CD14-positive monocyte (primary cell): ENCODE data around the gene SLC66A2. TPM values are rescaled to one million over a fixed set of nuclear protein-coding genes. Genes with fewer than 3 reads are reported as not detected.

Experiments
- DNase-seq, 3 donors: peaks; one replicate each; pipeline ENCODE4 v3.0.0-alpha.2; 2011 to 2022
- H2AFZ ChIP-seq: 2 replicates; pipeline ENCODE4 v1.6.0; 2012; ENCODE audit warnings: mild to moderate bottlenecking, low read depth, low read length, inconsistent platforms; ENCODE audit not compliant: insufficient read depth, poor library complexity, severe bottlenecking
- H3K27ac ChIP-seq, 2 donors: 1 replicate in 1 of 2; 2 replicates in 1 of 2; pipeline ENCODE4 v1.5.1; 2012 to 2013; ENCODE audit warnings: low read length in 2 of 2, control low read depth in 1 of 2, inconsistent platforms in 1 of 2, low read depth in 1 of 2, mild to moderate bottlenecking in 1 of 2
- H3K27me3 ChIP-seq, 2 donors: one replicate each; pipeline versions ENCODE4 v1.6.0 to v1.6.1; 2011 to 2013; ENCODE audit warnings: low read length in 2 of 2; ENCODE audit not compliant: control insufficient read depth in 2 of 2, insufficient read depth in 2 of 2
- H3K36me3 ChIP-seq, 2 donors: replicated peaks in 1 of 2; 1 replicate in 1 of 2; 2 replicates in 1 of 2; pipeline versions ENCODE4 v1.5.1 to v1.6.1; 2012 to 2013; ENCODE audit warnings: low read length in 2 of 2, control low read depth in 1 of 2, inconsistent platforms in 1 of 2, mild to moderate bottlenecking in 1 of 2; ENCODE audit not compliant: insufficient read depth in 2 of 2, control insufficient read depth in 1 of 2
- H3K4me1 ChIP-seq, 2 donors: 1 replicate in 1 of 2; 2 replicates in 1 of 2; pipeline versions ENCODE4 v1.5.1 to v1.6.1; 2012 to 2013; ENCODE audit warnings: low read length in 2 of 2, control low read depth in 1 of 2, inconsistent platforms in 1 of 2, mild to moderate bottlenecking in 1 of 2, moderate library complexity in 1 of 2; ENCODE audit not compliant: insufficient read depth in 2 of 2, control insufficient read depth in 1 of 2
- H3K4me2 ChIP-seq: replicated peaks from 2 replicates; pipeline ENCODE3; 2012; ENCODE audit warnings: low read length, moderate library complexity, mild to moderate bottlenecking; ENCODE audit not compliant: poor library complexity, severe bottlenecking; ENCODE audit errors: extremely low read depth
- H3K4me3 ChIP-seq, 3 experiments: fragments of 200-600 bp in 1 of 3; sonication (generic) in 1 of 3; replicated peaks in 1 of 3; 1 replicate in 2 of 3; 2 replicates in 1 of 3; pipeline ENCODE4 v1.5.1; 2011 to 2013; ENCODE audit warnings: low read length in 3 of 3, mild to moderate bottlenecking in 3 of 3, control low read depth in 2 of 3, low read depth in 2 of 3, inconsistent platforms in 1 of 3, moderate library complexity in 1 of 3
- H3K79me2 ChIP-seq: 2 replicates; pipeline ENCODE4 v1.6.0; 2012; ENCODE audit warnings: mild to moderate bottlenecking, control low read depth, inconsistent platforms, low read length, moderate library complexity; ENCODE audit not compliant: insufficient read depth
- H3K9ac ChIP-seq: 2 replicates; pipeline ENCODE4 v1.6.0; 2017; ENCODE audit warnings: low read length, mild to moderate bottlenecking; ENCODE audit not compliant: insufficient read depth, poor library complexity, severe bottlenecking
- H3K9me3 ChIP-seq, 2 donors: replicated peaks in 1 of 2; 1 replicate in 1 of 2; 2 replicates in 1 of 2; pipeline versions ENCODE4 v1.5.1 to v1.6.1; 2012 to 2013; ENCODE audit warnings: low read length in 2 of 2, control low read depth in 1 of 2; ENCODE audit not compliant: control insufficient read depth in 1 of 2, insufficient read depth in 1 of 2
- H4K20me1 ChIP-seq: 2 replicates; pipeline ENCODE4 v1.6.0; 2012; ENCODE audit warnings: mild to moderate bottlenecking, low read length, control low read depth, moderate library complexity; ENCODE audit not compliant: insufficient read depth
- H3K27ac Mint-ChIP-seq, 7 donors: one replicate each; pipeline ENCODE4 v1.8.0; 2020; ENCODE audit warnings: mild to moderate bottlenecking in 7 of 7, mixed read lengths in 7 of 7, moderate library complexity in 6 of 7, inconsistent platforms in 2 of 7
- H3K27me3 Mint-ChIP-seq, 3 donors: one replicate each; pipeline ENCODE4 v1.8.0; 2021 to 2022; ENCODE audit warnings: low read depth in 3 of 3, mild to moderate bottlenecking in 3 of 3, mixed read lengths in 3 of 3, moderate library complexity in 3 of 3, inconsistent platforms in 1 of 3
- H3K36me3 Mint-ChIP-seq, 2 donors: one replicate each; pipeline ENCODE4 v1.8.0; 2020; ENCODE audit warnings: mixed read lengths in 2 of 2, inconsistent platforms in 1 of 2, mild to moderate bottlenecking in 1 of 2
- H3K4me1 Mint-ChIP-seq: one replicate; pipeline ENCODE4 v1.8.0; 2020; ENCODE audit warnings: mild to moderate bottlenecking, mixed read lengths
- H3K4me3 Mint-ChIP-seq, 2 donors: one replicate each; pipeline ENCODE4 v1.8.0; 2020; ENCODE audit warnings: mild to moderate bottlenecking in 2 of 2, mixed read lengths in 2 of 2, moderate library complexity in 1 of 2
- H3K9me3 Mint-ChIP-seq, 7 donors: one replicate each; pipeline ENCODE4 v1.8.0; 2020 to 2022; ENCODE audit warnings: mixed read lengths in 7 of 7, mild to moderate bottlenecking in 6 of 7, moderate library complexity in 6 of 7, inconsistent platforms in 2 of 7
- CTCF ChIP-seq: fragments of 200-600 bp; IDR thresholded peaks from one replicate; pipeline ENCODE4 v1.8.0; 2022; ENCODE audit warnings: antibody characterized with exemption, mild to moderate bottlenecking
- WGBS: methylation state at CpG from one replicate; pipeline ENCODE4 v1.1.5; 2013; ENCODE audit warnings: missing lambda C conversion rate; ENCODE audit not compliant: insufficient coverage; 5-methylcytosine and 5-hydroxymethylcytosine counted together
- intact Hi-C, 2 donors: fragments of 100-400 bp; cut with micrococcal nuclease; formaldehyde crosslinking; loops; one replicate each; pipeline versions ENCODE4 v1.15.0 to v1.15.1; 2023
- polyA plus RNA-seq, 3 donors: library from polyadenylated mRNA; depleted of rRNA in 1 of 3; unstranded in 2 of 3; stranded (reverse) in 1 of 3; fragments of 300-500 nt in 2 of 3; fragments of >200 nt in 1 of 3; fragmentation: Illumina TruSeq in 2 of 3; gene quantifications; 1 replicate in 2 of 3; 2 replicates in 1 of 3; pipeline ENCODE4 v1.2.3, GENCODE V29; 2012 to 2021

The SLC66A2 gene
- polyA plus RNA-seq, 3 donors, result 26.8 to 42.6 (median 33.8) TPM

DNA sequence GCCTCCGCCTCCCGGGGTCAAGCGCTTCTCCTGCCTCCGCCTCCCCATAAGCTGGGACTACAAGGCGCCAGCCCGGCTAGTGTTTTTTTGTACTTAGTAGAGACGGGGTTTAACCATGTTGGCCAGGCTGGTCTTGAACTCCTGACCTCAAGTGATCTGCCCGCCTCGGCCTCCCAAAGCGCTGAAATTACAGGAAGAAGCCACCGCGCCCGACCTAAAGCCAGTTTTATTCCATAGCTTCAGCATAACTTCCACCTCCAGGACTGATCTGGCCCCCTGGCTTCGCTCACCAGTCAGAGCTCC is 37.7 kb upstream of the SLC66A2 start:
- H3K4me3 Mint-ChIP-seq, result peak overlapping the region; percentile 93 to 98
- Histone ChIP-seq H3K9me3 (no peaks in the 10 kb centered on the region), H4K20me1 (peaks cover 22% of the 10 kb centered on the region), H3K4me3 (peak overlapping the region; percentile 61 to 96 (median 79)), H3K4me1 (peaks cover 21 to 24% of the 10 kb centered on the region in 2 donors), H3K4me2 (peak overlapping the region; percentile 88), H3K27ac (peak overlapping the region; percentile 75 to 95), H3K79me2 (peaks cover 43% of the 10 kb centered on the region), H2AFZ (peak overlapping the region; percentile 92), H3K36me3 (peaks cover 6 to 20% of the 10 kb centered on the region in 2 donors), H3K27me3 (no peaks in the 10 kb centered on the region), H3K9ac (peak overlapping the region; percentile 95)
- peaks cover 21% of the 10 kb centered on the region for H3K4me1 Mint-ChIP-seq
- WGBS, result 61% methylated on average over 13 of the region's 14 CpGs
- peaks cover 0 to 2% (median 0%) of the 10 kb centered on the region in 3 donors for H3K27me3 Mint-ChIP-seq
- peak overlapping the region; percentile 92 to 98 (median 97) for H3K27ac Mint-ChIP-seq
- intact Hi-C loops, result loop anchor here (5.0 to 10.0 kb wide), 4 partner anchors 37 to 194 kb away; partner anchors contain the start of genes SLC66A2 (in 2 of the 2), KCNG2 (in 1 of the 2) and RBFA (in 1 of the 2)
- peaks cover 15 to 18% of the 10 kb centered on the region in 2 donors for H3K36me3 Mint-ChIP-seq
- no peak for DNase-seq
- no peak for TF ChIP-seq CTCF
- H3K9me3 Mint-ChIP-seq, result peaks cover 0 to 4% (median 0%) of the 10 kb centered on the region in 7 donors

- peak; percentile 77 to 88 (median 87) for DNase-seq
- H2AFZ ChIP-seq, result peak within 1 kb of the TSS; percentile 92
- intact Hi-C loops, result loop anchor here (5.0 to 10.0 kb wide), 4 partner anchors 36 to 194 kb away; partner anchors contain the start of genes SLC66A2 (in 2 of the 2), KCNG2 (in 1 of the 2) and RBFA (in 1 of the 2)
- peaks cover 18 to 21% of the 10 kb centered on the region in 2 donors for H3K36me3 Mint-ChIP-seq
- peaks cover 24% of the 10 kb centered on the region for H3K4me1 Mint-ChIP-seq
- peak within 1 kb of the TSS; percentile 75 to 95 for H3K27ac ChIP-seq
- no peak for TF ChIP-seq CTCF
- H3K4me3 ChIP-seq, result peak within 1 kb of the TSS; percentile 61 to 96 (median 79)
- H3K36me3 ChIP-seq, result peaks cover 6 to 24% of the 10 kb centered on the region in 2 donors
- peaks cover 21 to 27% of the 10 kb centered on the region in 2 donors for H3K4me1 ChIP-seq
- no peaks in the 10 kb centered on the region for H3K9me3 ChIP-seq
- H3K79me2 ChIP-seq, result peaks cover 49% of the 10 kb centered on the region
- H3K27me3 Mint-ChIP-seq, result peaks cover 0 to 2% (median 0%) of the 10 kb centered on the region in 3 donors
- under 1% methylated on average over 70 of the region's 71 CpGs for WGBS
- peak within 1 kb of the TSS; percentile 92 to 98 (median 97) for H3K27ac Mint-ChIP-seq
- peak within 1 kb of the TSS; percentile 88 for H3K4me2 ChIP-seq
- peaks cover 27% of the 10 kb centered on the region for H4K20me1 ChIP-seq
- peak within 1 kb of the TSS; percentile 95 for H3K9ac ChIP-seq
- H3K27me3 ChIP-seq, result no peaks in the 10 kb centered on the region
- peak within 1 kb of the TSS; percentile 93 to 98 for H3K4me3 Mint-ChIP-seq
- H3K9me3 Mint-ChIP-seq, result peaks cover 0 to 2% (median 0%) of the 10 kb centered on the region in 7 donors
Measured at GRCh38 chr18:79988451-79989194, 37.2 kb upstream of the SLC66A2 start, which contains the start of gene TXNL4A. Gene TXNL4A (minus strand): TSS chr18:79988563. CDS start chr18:79988392, 171 bp downstream.
